HS-27A (cell line): ENCODE measurements around the gene MCEMP1.

Source experiments
- DNase-seq: peaks from one replicate; pipeline ENCODE4 v3.0.0-alpha.2; 2012; ENCODE audit warnings: low read depth, missing footprints

Gene MCEMP1

GRCh38 chr19:7729211-7729610 is 52.3 kb downstream of the MCEMP1 start:
- DNase-seq = no peak
